ENCODE data around the gene TM2D3.

- TF ChIP-seq CTCF (IDR thresholded peaks at IDR 0.05) (no peak), POLR2A (IDR thresholded peaks at IDR 0.05) (no peak), POLR2AphosphoS5 (IDR thresholded peaks at IDR 0.05; ENCODE audit: insufficient read depth in 1 of 2, low read depth in 1 of 2) (no peak)
These were observed 42.2 kb downstream of the TM2D3 start for GRCh38 chr15:101609742-101610610.
